Esophagus squamous epithelium (tissue), 4 donors: ENCODE results near the gene ZFR2.

ENCODE experiments used
- POLR2A ChIP-seq, 4 donors: fragments of 450-650 bp; IDR thresholded peaks; one replicate each; pipeline ENCODE4 v1.6.1; 2017; ENCODE audit warnings: antibody characterized with exemption in 4 of 4, mild to moderate bottlenecking in 4 of 4, moderate library complexity in 3 of 4
- TF ChIP-seq, protein P1 (sequence below), 6 experiments: fragments of 450-650 bp in 4 of 6; fragments of 200-600 bp in 2 of 6; sonication (generic) in 2 of 6; IDR thresholded peaks; one replicate each; pipeline ENCODE4 v1.5.1; 2016 to 2019; ENCODE audit warnings: antibody characterized with exemption in 6 of 6, mild to moderate bottlenecking in 4 of 6, moderate library complexity in 4 of 6

DNA sequence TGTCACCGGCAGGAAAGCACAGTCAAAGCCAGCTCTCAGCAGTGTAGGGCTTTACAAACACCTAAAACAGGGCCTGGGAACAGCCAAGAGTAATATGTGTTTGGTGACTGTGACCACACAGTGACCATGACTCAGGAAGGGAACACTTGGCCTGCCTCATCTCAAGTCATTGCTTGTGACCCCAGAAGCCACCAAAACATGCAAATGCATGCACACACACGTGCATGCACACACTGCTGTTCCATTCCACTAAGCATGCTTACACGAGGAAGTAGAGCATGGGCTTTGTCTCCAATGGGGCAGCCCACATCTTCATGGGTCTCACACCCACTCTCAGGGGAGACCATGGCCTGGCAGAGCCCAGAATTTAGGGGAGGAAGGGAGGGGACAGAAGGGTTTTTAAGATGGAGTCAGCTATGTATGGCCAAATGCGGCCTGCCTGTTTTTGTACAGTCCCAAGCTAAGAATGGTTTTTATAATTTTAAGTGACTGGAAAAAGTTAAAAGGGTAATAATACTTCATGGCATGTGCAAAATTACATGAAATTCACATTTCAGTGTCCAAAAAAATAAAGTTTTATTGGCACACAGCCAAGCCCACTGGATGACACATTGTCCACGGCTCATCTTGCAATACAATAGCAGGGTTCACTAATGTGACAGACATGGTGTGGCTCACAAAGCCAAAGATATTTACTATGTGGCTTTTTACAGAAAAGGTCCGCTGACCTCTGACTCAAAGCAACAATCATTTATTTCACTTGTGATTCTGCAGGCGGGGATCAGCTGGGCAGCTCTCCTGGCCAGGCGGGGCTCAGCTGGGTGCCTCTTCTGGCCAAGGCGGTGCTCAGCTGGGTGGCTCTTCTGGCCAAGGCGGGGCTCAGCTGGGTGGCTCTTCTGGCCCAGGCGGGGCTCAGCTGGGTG is 17.3 kb downstream of the ZFR2 start:
- TF ChIP-seq, protein P1, sequence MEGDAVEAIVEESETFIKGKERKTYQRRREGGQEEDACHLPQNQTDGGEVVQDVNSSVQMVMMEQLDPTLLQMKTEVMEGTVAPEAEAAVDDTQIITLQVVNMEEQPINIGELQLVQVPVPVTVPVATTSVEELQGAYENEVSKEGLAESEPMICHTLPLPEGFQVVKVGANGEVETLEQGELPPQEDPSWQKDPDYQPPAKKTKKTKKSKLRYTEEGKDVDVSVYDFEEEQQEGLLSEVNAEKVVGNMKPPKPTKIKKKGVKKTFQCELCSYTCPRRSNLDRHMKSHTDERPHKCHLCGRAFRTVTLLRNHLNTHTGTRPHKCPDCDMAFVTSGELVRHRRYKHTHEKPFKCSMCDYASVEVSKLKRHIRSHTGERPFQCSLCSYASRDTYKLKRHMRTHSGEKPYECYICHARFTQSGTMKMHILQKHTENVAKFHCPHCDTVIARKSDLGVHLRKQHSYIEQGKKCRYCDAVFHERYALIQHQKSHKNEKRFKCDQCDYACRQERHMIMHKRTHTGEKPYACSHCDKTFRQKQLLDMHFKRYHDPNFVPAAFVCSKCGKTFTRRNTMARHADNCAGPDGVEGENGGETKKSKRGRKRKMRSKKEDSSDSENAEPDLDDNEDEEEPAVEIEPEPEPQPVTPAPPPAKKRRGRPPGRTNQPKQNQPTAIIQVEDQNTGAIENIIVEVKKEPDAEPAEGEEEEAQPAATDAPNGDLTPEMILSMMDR (IDR thresholded peaks at IDR 0.05), result no peak
- no peak for TF ChIP-seq POLR2A (IDR thresholded peaks at IDR 0.05)
